RWPE2 (cell line): ENCODE measurements around the gene FRMPD2.
A peak's percentile ranks its signal among the peaks of the same experiment; 100 is the strongest.

Experiments used
- ATAC-seq: fragments of 200-7000 bp; cut with Tn5 transposase; 3 replicates; pipeline ENCODE4 v1.9.1; 2021; ENCODE audit warnings: low read depth
- DNase-seq: peaks from one replicate; pipeline ENCODE4 v3.0.0-alpha.2; 2020; ENCODE audit warnings: low spot score
- H3K27ac ChIP-seq: fragments of 450-650 bp; 2 replicates; pipeline ENCODE4 v1.5.1; 2017; ENCODE audit warnings: mild to moderate bottlenecking; ENCODE audit not compliant: poor library complexity, severe bottlenecking
- H3K27me3 ChIP-seq: fragments of 250-450 bp; sonication (Bioruptor Pico); 2 replicates; pipeline ENCODE4 v1.5.1; 2021; ENCODE audit warnings: mild to moderate bottlenecking, moderate library complexity; ENCODE audit not compliant: insufficient read depth, poor library complexity, severe bottlenecking
- H3K36me3 ChIP-seq: fragments of 250-450 bp; sonication (Bioruptor Pico); 2 replicates; pipeline ENCODE4 v1.5.1; 2020; ENCODE audit warnings: low read depth, mild to moderate bottlenecking, moderate library complexity
- H3K4me1 ChIP-seq: fragments of 250-450 bp; sonication (Bioruptor Pico); 2 replicates; pipeline ENCODE4 v1.5.1; 2021; ENCODE audit warnings: mild to moderate bottlenecking, moderate library complexity; ENCODE audit not compliant: insufficient read depth, poor library complexity, severe bottlenecking
- H3K4me3 ChIP-seq: fragments of 250-450 bp; sonication (Bioruptor Pico); 2 replicates; pipeline ENCODE4 v1.5.1; 2021; ENCODE audit warnings: mild to moderate bottlenecking, moderate library complexity; ENCODE audit not compliant: severe bottlenecking
- H3K9me3 ChIP-seq: fragments of 250-450 bp; sonication (Bioruptor Pico); 2 replicates; pipeline ENCODE4 v1.5.1; 2021; ENCODE audit warnings: mild to moderate bottlenecking, moderate library complexity; ENCODE audit not compliant: severe bottlenecking
- TF ChIP-seq, protein P1 (sequence below): fragments of 450-650 bp; IDR thresholded peaks from one replicate; pipeline ENCODE4 v1.5.1; 2017; ENCODE audit warnings: mild to moderate bottlenecking, moderate library complexity; ENCODE audit not compliant: poor library complexity, severe bottlenecking

Gene FRMPD2

DNA sequence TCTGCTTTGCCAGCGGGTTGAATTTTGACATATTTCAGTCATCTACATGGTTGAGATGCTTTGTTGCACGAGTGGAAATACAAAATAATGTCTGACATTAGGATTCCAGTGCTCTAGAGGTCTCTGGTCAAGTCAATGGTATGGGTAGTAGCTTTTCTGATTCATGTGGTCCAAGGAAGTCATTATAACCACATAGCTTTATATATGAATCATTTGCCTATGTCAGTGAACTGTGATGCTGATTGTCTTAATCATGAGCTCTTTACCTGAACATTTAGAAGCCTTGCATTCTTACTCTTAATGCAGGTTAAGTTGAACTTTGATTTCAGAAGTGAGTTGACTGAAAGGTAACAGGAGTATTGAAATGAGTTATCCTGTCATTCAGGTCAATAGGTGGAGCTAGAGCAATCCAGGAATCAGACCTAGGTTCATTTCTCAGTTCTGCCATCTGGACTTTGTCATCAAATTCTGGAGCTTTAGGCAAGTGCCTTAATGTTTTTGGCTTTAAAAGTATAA is 35.3 kb upstream of the FRMPD2 start:
- H3K4me1 ChIP-seq, result peaks cover 44% of the 10 kb centered on the region
- H3K9me3 ChIP-seq, result no peaks in the 10 kb centered on the region
- H3K27me3 ChIP-seq, result no peaks in the 10 kb centered on the region
- TF ChIP-seq, protein P1, sequence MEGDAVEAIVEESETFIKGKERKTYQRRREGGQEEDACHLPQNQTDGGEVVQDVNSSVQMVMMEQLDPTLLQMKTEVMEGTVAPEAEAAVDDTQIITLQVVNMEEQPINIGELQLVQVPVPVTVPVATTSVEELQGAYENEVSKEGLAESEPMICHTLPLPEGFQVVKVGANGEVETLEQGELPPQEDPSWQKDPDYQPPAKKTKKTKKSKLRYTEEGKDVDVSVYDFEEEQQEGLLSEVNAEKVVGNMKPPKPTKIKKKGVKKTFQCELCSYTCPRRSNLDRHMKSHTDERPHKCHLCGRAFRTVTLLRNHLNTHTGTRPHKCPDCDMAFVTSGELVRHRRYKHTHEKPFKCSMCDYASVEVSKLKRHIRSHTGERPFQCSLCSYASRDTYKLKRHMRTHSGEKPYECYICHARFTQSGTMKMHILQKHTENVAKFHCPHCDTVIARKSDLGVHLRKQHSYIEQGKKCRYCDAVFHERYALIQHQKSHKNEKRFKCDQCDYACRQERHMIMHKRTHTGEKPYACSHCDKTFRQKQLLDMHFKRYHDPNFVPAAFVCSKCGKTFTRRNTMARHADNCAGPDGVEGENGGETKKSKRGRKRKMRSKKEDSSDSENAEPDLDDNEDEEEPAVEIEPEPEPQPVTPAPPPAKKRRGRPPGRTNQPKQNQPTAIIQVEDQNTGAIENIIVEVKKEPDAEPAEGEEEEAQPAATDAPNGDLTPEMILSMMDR, result peak; percentile 52
- DNase-seq (no peak), ATAC-seq (peak; percentile 72)
- H3K27ac ChIP-seq, result peak overlapping the region; percentile 60
- H3K36me3 ChIP-seq, result peaks cover 8% of the 10 kb centered on the region
- H3K4me3 ChIP-seq, result no peak overlapping the region

DNA sequence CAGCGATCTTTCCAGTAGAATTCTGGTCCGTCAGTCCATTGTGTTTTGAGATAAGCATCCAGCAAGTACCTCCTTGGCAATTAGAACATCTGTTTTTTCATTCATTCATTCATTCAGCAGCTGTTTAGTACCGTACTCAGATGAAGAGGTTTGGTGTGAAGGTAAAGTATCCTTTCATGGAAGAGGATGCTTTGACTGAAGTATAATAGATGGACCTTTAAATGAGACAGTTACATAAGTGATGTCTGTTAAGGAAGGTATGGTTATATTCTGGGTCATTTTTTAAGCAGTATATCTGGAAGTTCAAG is 33.2 kb upstream of the FRMPD2 start:
- no peaks in the 10 kb centered on the region for H3K27me3 ChIP-seq
- H3K27ac ChIP-seq, result peak overlapping the region; percentile 49
- DNase-seq (no peak), ATAC-seq (no peak)
- H3K36me3 ChIP-seq, result peaks cover 8% of the 10 kb centered on the region
- H3K9me3 ChIP-seq, result no peaks in the 10 kb centered on the region
- TF ChIP-seq, protein P1, result no peak
- peaks cover 44% of the 10 kb centered on the region for H3K4me1 ChIP-seq
- peak overlapping the region; percentile 98 for H3K4me3 ChIP-seq

DNA sequence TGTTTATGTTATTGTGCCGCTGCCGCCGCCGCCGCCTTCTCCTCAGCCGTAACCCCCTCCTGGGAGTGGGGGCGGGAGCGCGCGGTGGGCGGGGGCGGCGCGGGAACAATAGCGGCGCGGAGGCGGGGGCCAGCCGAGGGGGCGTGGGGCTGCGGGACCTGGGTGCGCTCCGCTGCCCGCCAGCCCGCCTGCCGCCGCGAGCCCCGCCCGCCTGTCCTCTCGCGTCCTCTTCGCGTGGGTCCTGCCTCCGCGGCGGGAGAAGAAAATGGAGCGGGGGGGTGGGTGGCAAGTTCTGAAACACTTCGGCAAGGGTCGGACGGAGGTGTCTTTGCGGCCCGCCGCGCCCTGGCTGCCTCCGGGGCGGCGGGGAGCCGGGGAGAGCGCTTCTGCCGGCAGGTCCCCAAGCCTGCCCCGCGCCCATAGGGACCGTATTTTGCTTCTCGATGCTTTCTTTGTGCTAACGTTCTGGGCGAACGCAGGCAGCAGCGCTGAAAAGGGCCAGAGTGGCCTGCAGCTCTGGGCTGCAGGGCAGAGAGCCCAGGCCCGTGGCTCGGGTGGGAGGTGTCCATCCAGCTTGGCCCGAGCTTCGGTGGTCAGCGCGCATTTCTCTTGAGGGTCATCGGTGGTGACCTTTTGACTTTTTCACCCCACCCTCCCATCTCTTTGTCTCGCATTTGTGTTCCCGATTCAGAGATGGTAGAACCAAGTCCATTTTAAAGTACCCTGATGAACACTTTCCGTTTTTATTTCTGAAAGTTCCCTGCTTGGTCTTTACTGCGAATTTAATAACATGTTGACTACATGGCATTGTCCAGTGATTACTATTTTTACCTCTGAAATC is 32.6 kb upstream of the FRMPD2 start:
- Histone ChIP-seq H3K9me3 (no peaks in the 10 kb centered on the region), H3K4me1 (peaks cover 40% of the 10 kb centered on the region), H3K27ac (peak overlapping the region; percentile 49), H3K36me3 (peaks cover 3% of the 10 kb centered on the region), H3K27me3 (no peaks in the 10 kb centered on the region), H3K4me3 (peak overlapping the region; percentile 98)
- TF ChIP-seq, protein P1, result no peak
- peak; percentile 23 for ATAC-seq
- DNase-seq, result no peak

DNA sequence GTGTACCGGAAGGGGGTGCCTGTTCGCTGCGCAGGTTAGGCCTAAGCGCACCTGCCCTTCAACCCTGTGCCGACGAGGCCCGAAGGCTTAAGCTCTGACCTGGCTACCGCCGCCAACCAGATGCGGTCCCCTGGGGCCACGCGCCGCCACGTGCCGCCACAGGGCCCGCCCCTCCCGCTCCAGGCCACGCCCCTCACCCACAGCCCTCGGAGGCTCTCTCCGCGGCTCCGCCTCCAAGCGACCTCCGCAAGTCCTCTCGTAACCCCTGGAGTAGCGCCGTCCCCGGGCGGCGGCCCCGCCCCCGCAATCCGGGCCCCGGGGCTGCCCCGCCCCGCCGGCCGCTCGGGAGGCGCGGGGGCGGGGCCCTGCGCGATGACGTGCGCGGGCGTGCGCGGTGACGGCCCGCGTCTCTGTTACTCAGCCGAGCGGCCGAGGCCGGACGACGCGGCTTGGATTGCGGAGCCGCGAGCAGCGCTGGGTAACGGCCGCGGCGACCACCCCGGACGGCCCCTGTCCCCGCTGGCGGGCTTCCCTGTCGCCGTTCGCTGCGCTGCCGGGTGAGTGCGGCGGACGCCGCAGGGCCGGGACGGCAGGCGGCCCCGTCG is 31.9 kb upstream of the FRMPD2 start, which contains the start of gene MAPK8:
TSS of gene MAPK8 (plus strand) at position 413 of the 605 bp plus-strand sequence. CDS start 94,984 bp downstream, outside the sequence.
- peak; percentile 70 for ATAC-seq
- Histone ChIP-seq H3K36me3 (peaks cover 3% of the 10 kb centered on the region), H3K4me3 (peak within 1 kb of the TSS; percentile 98), H3K27me3 (no peaks in the 10 kb centered on the region), H3K4me1 (peaks cover 34% of the 10 kb centered on the region), H3K27ac (peak within 1 kb of the TSS; percentile 49), H3K9me3 (no peaks in the 10 kb centered on the region)
- DNase-seq, result peak; percentile 90
- TF ChIP-seq, protein P1, result no peak
